GM06990 (cell line): ENCODE results near the gene PRR12.
"Not testable (repeated sequence)": the region's sequence is repeated elsewhere in the genome, so short reads cannot be mapped to it uniquely, and the experiment has no call there.

ENCODE experiments used
- DNase-seq: peaks from one replicate; pipeline ENCODE4 v3.0.0-alpha.2; 2011; ENCODE audit not compliant: insufficient read length; ENCODE audit errors: extremely low read depth
- H3K27me3 ChIP-seq: replicated peaks from 2 replicates; pipeline ENCODE4 v1.6.0; 2011; ENCODE audit warnings: low read length; ENCODE audit not compliant: control insufficient read depth, insufficient read depth
- H3K36me3 ChIP-seq: 2 replicates; pipeline ENCODE4 v1.5.1; 2011; ENCODE audit warnings: low read length; ENCODE audit not compliant: control insufficient read depth, insufficient read depth
- H3K4me3 ChIP-seq: replicated peaks from 2 replicates; pipeline ENCODE4 v1.5.1; 2011; ENCODE audit warnings: low read depth, mild to moderate bottlenecking, control low read depth, low read length
- CTCF ChIP-seq: IDR thresholded peaks from 2 replicates; pipeline ENCODE4 v1.5.1; 2011; ENCODE audit warnings: low read length, control low read depth, mild to moderate bottlenecking, inconsistent platforms; ENCODE audit not compliant: insufficient read depth, poor library complexity, severe bottlenecking

The PRR12 gene

GRCh38 chr19:49609499-49610092 lies 18.6 kb downstream of the PRR12 start:
- TF ChIP-seq CTCF, result no peak
- Histone ChIP-seq H3K27me3 (no peaks in the 10 kb centered on the region), H3K36me3 (peaks cover 13% of the 10 kb centered on the region), H3K4me3 (no peak overlapping the region)
- DNase-seq, result no peak

DNA sequence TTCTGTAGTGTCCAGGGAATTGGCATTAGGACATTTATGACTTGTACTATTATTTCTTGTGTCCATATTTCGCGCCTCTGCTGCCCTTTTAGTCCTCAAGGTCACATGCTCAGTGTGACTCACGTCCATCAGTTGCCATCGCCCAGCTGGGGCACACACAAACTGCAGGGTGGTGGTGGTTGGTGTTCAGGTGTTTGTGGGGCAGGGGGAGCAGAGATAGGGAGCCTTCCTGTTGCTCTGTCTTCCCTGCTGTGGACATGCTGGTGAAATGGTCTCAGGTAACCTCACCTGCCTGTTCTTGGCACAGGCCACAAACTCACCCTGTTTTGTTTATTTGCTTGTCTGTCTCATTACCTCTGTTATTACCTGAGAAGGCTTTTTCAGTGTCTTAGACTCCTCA lies 22.4 kb downstream of the PRR12 start:
- no peak overlapping the region for H3K4me3 ChIP-seq
- peaks cover 17% of the 10 kb centered on the region for H3K36me3 ChIP-seq
- no peak for DNase-seq
- TF ChIP-seq CTCF, result no peak
- no peaks in the 10 kb centered on the region for H3K27me3 ChIP-seq

DNA sequence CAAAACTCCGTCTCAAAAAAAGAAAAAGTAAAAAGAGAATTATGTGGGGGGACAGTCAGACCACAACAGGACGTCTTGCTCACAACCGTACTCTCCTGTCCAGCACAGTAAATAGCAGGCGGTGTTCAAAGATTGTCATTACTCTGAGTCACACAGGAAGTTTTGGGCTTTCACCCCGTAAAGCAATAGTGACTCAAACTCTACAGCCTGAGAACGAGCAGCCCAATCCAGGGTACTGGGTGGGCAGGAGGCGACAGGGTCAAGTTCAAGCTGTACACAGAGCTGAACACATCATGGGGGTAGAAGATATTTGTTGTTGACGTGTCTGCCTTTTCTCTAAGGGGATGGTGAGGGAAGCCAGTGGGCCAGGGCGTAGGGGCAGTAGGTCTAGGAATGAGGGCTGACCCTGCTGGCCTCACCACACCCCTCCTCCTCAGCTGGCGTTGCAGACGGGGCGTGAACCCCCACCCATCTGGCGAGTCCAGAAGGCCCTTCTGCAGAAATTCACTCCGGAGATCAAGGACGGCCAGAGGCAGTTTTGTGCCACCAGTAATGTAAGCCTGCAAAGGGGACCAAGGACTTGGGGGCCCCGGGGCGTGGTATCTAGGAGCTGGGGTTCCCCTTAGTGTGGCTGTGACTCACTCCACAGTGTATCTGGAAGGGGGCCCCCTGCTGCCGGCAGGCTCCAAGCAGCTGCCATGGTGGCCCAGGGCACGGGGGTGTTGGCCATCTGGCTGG lies 23.3 kb downstream of the PRR12 start:
- DNase-seq, result no peak
- H3K4me3 ChIP-seq, result no peak overlapping the region
- peaks cover 15% of the 10 kb centered on the region for H3K36me3 ChIP-seq
- TF ChIP-seq CTCF, result peak; percentile 27
- no peaks in the 10 kb centered on the region for H3K27me3 ChIP-seq

GRCh38 chr19:49615861-49616260 lies 24.9 kb downstream of the PRR12 start:
- Histone ChIP-seq H3K4me3 (no peak overlapping the region), H3K36me3 (peaks cover 19% of the 10 kb centered on the region), H3K27me3 (no peaks in the 10 kb centered on the region)
- DNase-seq, result no peak
- TF ChIP-seq CTCF, result no peak

GRCh38 chr19:49616532-49616931 lies 25.6 kb downstream of the PRR12 start:
- no peak for DNase-seq
- Histone ChIP-seq H3K36me3 (peaks cover 18% of the 10 kb centered on the region), H3K4me3 (no peak overlapping the region), H3K27me3 (no peaks in the 10 kb centered on the region)
- no peak for TF ChIP-seq CTCF

DNA sequence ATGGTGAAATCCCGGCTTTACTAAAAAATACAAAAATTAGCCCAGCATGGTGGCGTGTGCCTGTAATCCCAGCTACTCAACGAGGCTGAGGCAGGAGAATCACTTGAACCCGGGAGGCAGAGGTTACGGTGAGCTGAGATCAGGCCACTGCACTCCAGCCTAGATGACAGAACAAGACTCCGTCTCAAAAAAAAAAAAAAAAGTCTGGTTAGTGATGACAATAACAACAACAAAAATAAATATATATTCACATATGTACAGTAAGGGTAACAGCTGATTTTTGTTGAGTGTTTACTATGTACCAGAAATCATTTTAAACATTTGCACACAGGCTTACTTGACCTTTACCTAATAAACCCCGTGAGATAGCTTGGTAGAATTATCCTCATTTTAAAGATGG lies 26.0 kb downstream of the PRR12 start:
- Histone ChIP-seq H3K27me3 (no peaks in the 10 kb centered on the region), H3K36me3 (peaks cover 18% of the 10 kb centered on the region), H3K4me3 (no peak overlapping the region)
- DNase-seq, result no peak
- no peak for TF ChIP-seq CTCF

- not testable (repeated sequence) for H3K27me3 ChIP-seq, DNase-seq, H3K4me3 ChIP-seq
- H3K36me3 ChIP-seq, result peaks cover 18% of the 10 kb centered on the region
Observed at GRCh38 chr19:49617860-49618259, 26.9 kb downstream of the PRR12 start.
